ENCODE results near the gene GLYAT.

Gene GLYAT

DNA sequence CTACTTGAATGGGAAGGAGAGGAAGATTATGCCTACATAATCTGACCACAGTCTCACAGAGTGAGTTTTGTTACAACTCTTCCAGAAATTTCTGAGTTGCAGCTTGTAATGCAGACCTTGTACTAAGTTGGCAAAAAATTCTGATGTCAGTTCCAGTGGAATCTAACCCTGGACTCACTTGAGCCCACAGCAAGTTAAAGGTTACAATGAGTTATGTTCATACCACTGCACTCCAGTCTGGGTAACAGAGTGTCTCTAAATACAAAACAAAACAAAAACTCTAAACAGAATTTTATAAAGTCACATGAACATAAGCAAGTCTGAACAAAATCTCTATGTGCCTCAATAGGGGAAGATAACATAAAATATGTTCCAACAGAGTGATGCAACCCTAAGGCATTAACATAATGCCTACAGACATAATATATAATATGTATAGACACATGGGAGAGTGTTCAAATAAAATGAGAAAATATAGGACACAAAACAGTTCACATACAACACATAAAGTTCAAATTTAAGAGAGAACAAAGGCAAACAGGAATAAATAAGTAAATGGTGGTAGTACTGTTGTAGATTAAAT lies 1.1 kb downstream of the GLYAT start:
- no peak overlapping the region for H3K4me3 ChIP-seq (ENCODE audit: low read depth, low read length)
- peaks cover 36% of the 10 kb centered on the region for H3K27me3 ChIP-seq (ENCODE audit: insufficient read depth, low read depth, severe bottlenecking)
- H3K27ac ChIP-seq: no peak overlapping the region
- H3K9me3 ChIP-seq (ENCODE audit: severe bottlenecking): no peaks in the 10 kb centered on the region
- H3K36me3 ChIP-seq: no peaks in the 10 kb centered on the region
- DNase-seq: no peak
- no peak for TF ChIP-seq CTCF (IDR thresholded peaks at IDR 0.05; ENCODE audit: low read depth, low read length)

- Histone ChIP-seq H3K4me3 (ENCODE audit: low read depth, low read length) (no peak overlapping the region), H3K36me3 (no peaks in the 10 kb centered on the region), H3K27ac (no peak overlapping the region), H3K27me3 (ENCODE audit: insufficient read depth, low read depth, severe bottlenecking) (peaks cover 21% of the 10 kb centered on the region), H3K9me3 (ENCODE audit: severe bottlenecking) (no peaks in the 10 kb centered on the region)
- DNase-seq: no peak
- no peak for TF ChIP-seq CTCF (IDR thresholded peaks at IDR 0.05; ENCODE audit: low read depth, low read length)
Measured at GRCh38 chr11:58727415-58727797, 4.3 kb downstream of the GLYAT start.

DNA sequence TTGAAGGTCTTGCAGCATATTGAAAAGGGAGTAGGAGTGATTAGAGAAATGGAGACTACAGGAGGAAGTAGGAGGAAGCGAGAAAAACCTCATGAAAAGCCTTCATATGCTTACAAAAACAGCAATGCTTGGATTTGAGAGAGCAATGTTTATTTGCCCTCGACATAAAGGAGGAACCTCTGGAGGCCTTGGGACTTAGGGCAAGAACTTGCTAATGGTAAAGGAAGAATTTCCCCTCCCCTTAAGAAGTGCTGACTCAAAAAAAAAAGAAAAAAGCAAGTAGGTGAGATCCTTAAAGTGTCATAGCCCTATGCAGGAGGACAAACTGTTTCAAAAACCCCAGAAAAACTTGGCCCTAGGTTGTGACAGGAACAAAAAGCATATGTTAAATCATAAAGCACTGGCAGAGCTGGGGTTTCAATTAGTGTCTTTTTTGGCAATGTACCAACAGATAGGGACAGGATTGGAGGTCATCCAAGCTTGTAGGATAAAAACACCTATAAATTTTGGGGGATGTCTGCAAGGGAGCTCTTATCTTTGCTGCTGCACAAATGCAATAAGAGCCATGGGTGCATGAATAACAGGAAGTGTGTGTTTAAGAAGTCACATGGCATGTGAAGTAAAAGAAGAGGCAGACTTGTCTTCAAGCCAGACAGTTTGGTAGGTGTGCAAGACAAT lies 4.9 kb downstream of the GLYAT start:
- no peak for TF ChIP-seq CTCF (IDR thresholded peaks at IDR 0.05; ENCODE audit: low read depth, low read length)
- no peaks in the 10 kb centered on the region for H3K36me3 ChIP-seq
- peaks cover 17% of the 10 kb centered on the region for H3K27me3 ChIP-seq (ENCODE audit: insufficient read depth, low read depth, severe bottlenecking)
- no peaks in the 10 kb centered on the region for H3K9me3 ChIP-seq (ENCODE audit: severe bottlenecking)
- no peak overlapping the region for H3K4me3 ChIP-seq (ENCODE audit: low read depth, low read length)
- H3K27ac ChIP-seq: no peak overlapping the region
- no peak for DNase-seq

GRCh38 chr11:58719406-58720117 lies 12.2 kb downstream of the GLYAT start:
- Histone ChIP-seq H3K36me3 (no peaks in the 10 kb centered on the region), H3K27ac (no peak overlapping the region), H3K27me3 (ENCODE audit: insufficient read depth, low read depth, severe bottlenecking) (peaks cover 4% of the 10 kb centered on the region), H3K9me3 (ENCODE audit: severe bottlenecking) (no peaks in the 10 kb centered on the region), H3K4me3 (ENCODE audit: low read depth, low read length) (no peak overlapping the region)
- DNase-seq: no peak
- TF ChIP-seq CTCF (IDR thresholded peaks at IDR 0.05; ENCODE audit: low read depth, low read length): no peak

- Histone ChIP-seq H3K27ac (no peak overlapping the region), H3K4me3 (ENCODE audit: low read depth, low read length) (no peak overlapping the region), H3K27me3 (ENCODE audit: insufficient read depth, low read depth, severe bottlenecking) (peaks cover 21% of the 10 kb centered on the region), H3K36me3 (no peaks in the 10 kb centered on the region), H3K9me3 (ENCODE audit: severe bottlenecking) (no peaks in the 10 kb centered on the region)
- TF ChIP-seq CTCF (IDR thresholded peaks at IDR 0.05; ENCODE audit: low read depth, low read length): no peak
- DNase-seq: no peak
Measured at GRCh38 chr11:58712531-58712930, 19.2 kb downstream of the GLYAT start.
